ENCODE data around the gene TCP11L1. TPM values are rescaled to one million over a fixed set of nuclear protein-coding genes. Genes with fewer than 3 reads are reported as not detected.
"Not testable (repeated sequence)": the region's sequence is repeated elsewhere in the genome, so short reads cannot be mapped to it uniquely, and the experiment has no call there.

Gene TCP11L1
- total RNA-seq, 1 donor from 2014 or later: 28.7 TPM

- no peak for DNase-seq (ENCODE audit: extremely low spot score in 2 of 2)
Observed at GRCh38 chr11:33028537-33028914, 10.8 kb upstream of the TCP11L1 start.

DNA sequence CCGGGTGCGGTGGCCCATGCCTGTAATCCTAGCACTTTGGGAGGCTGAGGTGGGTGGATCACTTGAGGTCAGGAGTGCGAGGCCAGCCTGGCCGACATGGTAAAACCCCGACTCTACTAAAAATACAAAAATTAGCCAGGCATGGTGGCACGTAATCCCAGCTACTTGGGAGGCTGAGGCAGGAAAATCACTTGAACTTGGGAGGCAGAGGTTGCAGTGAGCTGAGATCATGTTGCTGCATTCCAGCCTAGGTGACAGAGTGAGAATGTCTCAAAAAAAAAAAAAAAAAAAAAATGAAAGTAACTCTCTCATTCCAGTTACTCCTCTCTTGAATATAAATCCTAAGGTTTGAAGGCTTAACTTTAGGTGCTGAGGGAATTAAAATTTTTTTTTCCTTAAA is 10.2 kb upstream of the TCP11L1 start:
- H3K27ac ChIP-seq; H3K9me3 ChIP-seq; intact Hi-C loops (cut with DNase I); H3K4me1 ChIP-seq; DNase-seq (ENCODE audit: extremely low spot score in 2 of 2); H3K27me3 ChIP-seq; H3K4me3 ChIP-seq; H3K36me3 ChIP-seq: not testable (repeated sequence)

More at GRCh38 chr11:33028537-33028914, 10.8 kb upstream of the TCP11L1 start:
- no peak overlapping the region for H3K4me3 ChIP-seq
- H3K27me3 ChIP-seq: no peaks in the 10 kb centered on the region
- TF ChIP-seq POLR2A (IDR thresholded peaks at IDR 0.05) (no peak), POLR2AphosphoS5 (IDR thresholded peaks at IDR 0.05; ENCODE audit: insufficient read depth in 1 of 2, low read depth in 1 of 2) (no peak)
- H3K27ac ChIP-seq: no peak overlapping the region
- no peaks in the 10 kb centered on the region for H3K9me3 ChIP-seq
- no peaks in the 10 kb centered on the region for H3K4me1 ChIP-seq
- intact Hi-C loops (cut with DNase I): no loop called here
- no peaks in the 10 kb centered on the region for H3K36me3 ChIP-seq

GRCh38 chr11:33033493-33033892 is 5.9 kb upstream of the TCP11L1 start:
- Histone ChIP-seq H3K36me3 (no peaks in the 10 kb centered on the region), H3K27ac (no peak overlapping the region), H3K4me1 (no peaks in the 10 kb centered on the region), H3K27me3 (no peaks in the 10 kb centered on the region), H3K4me3 (no peak overlapping the region), H3K9me3 (no peaks in the 10 kb centered on the region)
- intact Hi-C loops (cut with DNase I): no loop called here
- TF ChIP-seq, protein P1, sequence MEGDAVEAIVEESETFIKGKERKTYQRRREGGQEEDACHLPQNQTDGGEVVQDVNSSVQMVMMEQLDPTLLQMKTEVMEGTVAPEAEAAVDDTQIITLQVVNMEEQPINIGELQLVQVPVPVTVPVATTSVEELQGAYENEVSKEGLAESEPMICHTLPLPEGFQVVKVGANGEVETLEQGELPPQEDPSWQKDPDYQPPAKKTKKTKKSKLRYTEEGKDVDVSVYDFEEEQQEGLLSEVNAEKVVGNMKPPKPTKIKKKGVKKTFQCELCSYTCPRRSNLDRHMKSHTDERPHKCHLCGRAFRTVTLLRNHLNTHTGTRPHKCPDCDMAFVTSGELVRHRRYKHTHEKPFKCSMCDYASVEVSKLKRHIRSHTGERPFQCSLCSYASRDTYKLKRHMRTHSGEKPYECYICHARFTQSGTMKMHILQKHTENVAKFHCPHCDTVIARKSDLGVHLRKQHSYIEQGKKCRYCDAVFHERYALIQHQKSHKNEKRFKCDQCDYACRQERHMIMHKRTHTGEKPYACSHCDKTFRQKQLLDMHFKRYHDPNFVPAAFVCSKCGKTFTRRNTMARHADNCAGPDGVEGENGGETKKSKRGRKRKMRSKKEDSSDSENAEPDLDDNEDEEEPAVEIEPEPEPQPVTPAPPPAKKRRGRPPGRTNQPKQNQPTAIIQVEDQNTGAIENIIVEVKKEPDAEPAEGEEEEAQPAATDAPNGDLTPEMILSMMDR (IDR thresholded peaks at IDR 0.05): no peak
- TF ChIP-seq POLR2AphosphoS5 (IDR thresholded peaks at IDR 0.05; ENCODE audit: insufficient read depth in 1 of 2, low read depth in 1 of 2) (no peak), POLR2A (IDR thresholded peaks at IDR 0.05) (no peak)
- no peak for DNase-seq (ENCODE audit: extremely low spot score in 2 of 2)

GRCh38 chr11:33035011-33035410 is 4.4 kb upstream of the TCP11L1 start:
- no peaks in the 10 kb centered on the region for H3K9me3 ChIP-seq
- peaks cover under 1% of the 10 kb centered on the region for H3K4me1 ChIP-seq
- no peak overlapping the region for H3K4me3 ChIP-seq
- H3K27ac ChIP-seq: no peak overlapping the region
- intact Hi-C loops (cut with DNase I): no loop called here
- TF ChIP-seq, protein P1 (IDR thresholded peaks at IDR 0.05): no peak
- no peak for TF ChIP-seq POLR2A (IDR thresholded peaks at IDR 0.05)
- no peak for TF ChIP-seq POLR2AphosphoS5 (IDR thresholded peaks at IDR 0.05; ENCODE audit: insufficient read depth in 1 of 2, low read depth in 1 of 2)
- no peaks in the 10 kb centered on the region for H3K27me3 ChIP-seq
- no peaks in the 10 kb centered on the region for H3K36me3 ChIP-seq
- DNase-seq (ENCODE audit: extremely low spot score in 2 of 2): no peak

DNA sequence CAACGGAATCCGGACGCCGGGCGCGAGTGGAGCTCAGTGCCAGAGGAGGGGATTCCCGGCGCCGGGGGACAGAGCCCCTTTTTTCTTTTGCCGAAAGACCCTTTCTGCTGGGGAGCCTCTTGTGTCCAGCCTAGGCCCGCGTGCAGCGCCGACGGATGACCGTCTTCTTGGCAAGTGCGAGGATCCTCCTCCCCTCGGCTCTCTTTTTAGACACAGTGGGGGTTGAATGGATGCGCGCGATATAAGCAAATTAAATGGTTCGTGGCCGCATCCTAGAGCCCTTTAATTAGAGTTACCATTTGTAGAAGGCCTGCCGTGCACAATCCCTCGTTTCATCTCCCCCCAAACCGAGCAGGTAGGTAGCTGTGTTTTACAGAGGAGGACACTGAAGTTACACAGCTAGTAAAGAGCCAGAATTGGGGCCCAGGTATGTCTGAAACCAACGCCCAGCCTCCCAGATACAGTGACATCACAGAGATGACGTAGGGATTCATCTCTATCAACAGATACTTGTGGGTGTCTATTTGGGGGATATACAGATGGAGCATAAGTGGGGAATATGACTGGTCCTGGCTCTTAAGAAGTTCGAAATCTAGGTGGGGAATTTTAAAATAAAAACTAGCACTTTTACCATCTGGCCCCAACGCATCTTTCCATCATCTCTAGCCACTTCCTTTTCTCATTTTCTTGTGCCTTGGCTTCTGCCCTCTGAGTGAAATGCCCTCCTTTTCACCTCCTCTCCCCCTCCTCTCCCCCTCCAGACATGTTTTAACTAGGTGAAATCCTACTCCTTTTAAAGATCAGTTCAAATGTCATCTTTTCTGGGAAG is 875 bp downstream of the TCP11L1 start:
- Histone ChIP-seq H3K4me3 (peak overlapping the region; percentile 75 to 79), H3K27me3 (no peaks in the 10 kb centered on the region), H3K27ac (peak overlapping the region; percentile 97), H3K9me3 (no peaks in the 10 kb centered on the region), H3K4me1 (peaks cover 31% of the 10 kb centered on the region), H3K36me3 (peaks cover 0 to 4% of the 10 kb centered on the region in 2 donors)
- TF ChIP-seq POLR2AphosphoS5 (IDR thresholded peaks at IDR 0.05; ENCODE audit: insufficient read depth in 1 of 2, low read depth in 1 of 2) (no peak), POLR2A (IDR thresholded peaks at IDR 0.05) (no peak)
- TF ChIP-seq, protein P1 (IDR thresholded peaks at IDR 0.05): no peak
- no peak for DNase-seq (ENCODE audit: extremely low spot score in 2 of 2)
- intact Hi-C loops (cut with DNase I): no loop called here

GRCh38 chr11:33040862-33041453 is 1.6 kb downstream of the TCP11L1 start:
- Histone ChIP-seq H3K36me3 (peaks cover 0 to 4% of the 10 kb centered on the region in 2 donors), H3K27ac (peak overlapping the region; percentile 97), H3K27me3 (no peaks in the 10 kb centered on the region), H3K4me1 (peaks cover 38% of the 10 kb centered on the region), H3K9me3 (no peaks in the 10 kb centered on the region), H3K4me3 (peak overlapping the region; percentile 75 to 79)
- no peak for DNase-seq (ENCODE audit: extremely low spot score in 2 of 2)
- no peak for TF ChIP-seq POLR2AphosphoS5 (IDR thresholded peaks at IDR 0.05; ENCODE audit: insufficient read depth in 1 of 2, low read depth in 1 of 2)
- TF ChIP-seq, protein P1 (IDR thresholded peaks at IDR 0.05): no peak
- no peak for TF ChIP-seq POLR2A (IDR thresholded peaks at IDR 0.05)
- intact Hi-C loops (cut with DNase I): no loop called here

All from vagina (tissue), 2 donors.